Smooth muscle cell of the brain vasculature (primary cell): Measurements from ENCODE around the gene M1AP.
"Not testable (repeated sequence)": the region's sequence is repeated elsewhere in the genome, so short reads cannot be mapped to it uniquely, and the experiment has no call there.

Experiments used
- DNase-seq: peaks from one replicate; pipeline ENCODE4 v3.0.0-alpha.2; 2012; ENCODE audit warnings: low read depth, low spot score

The M1AP gene

DNA sequence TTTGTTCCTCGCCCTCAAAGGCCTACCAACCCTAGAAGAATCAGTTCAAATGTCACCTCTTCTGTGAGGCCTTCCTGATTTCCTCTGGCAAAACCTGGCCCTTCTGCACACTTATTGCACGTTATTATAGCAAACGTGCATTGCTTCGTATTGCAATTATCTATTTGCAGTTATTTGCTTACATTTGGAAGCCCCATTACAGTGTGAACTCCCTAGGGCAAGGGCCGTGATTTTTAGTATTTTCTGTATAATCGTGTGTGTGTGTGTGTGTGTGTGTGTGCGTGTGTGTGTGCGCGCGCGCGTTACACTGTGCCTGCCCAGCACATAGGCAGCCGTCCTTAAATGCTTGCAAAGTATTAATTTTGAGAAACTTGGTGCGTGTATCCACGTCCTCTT is 5.5 kb upstream of the M1AP start:
- no peak for DNase-seq

DNA sequence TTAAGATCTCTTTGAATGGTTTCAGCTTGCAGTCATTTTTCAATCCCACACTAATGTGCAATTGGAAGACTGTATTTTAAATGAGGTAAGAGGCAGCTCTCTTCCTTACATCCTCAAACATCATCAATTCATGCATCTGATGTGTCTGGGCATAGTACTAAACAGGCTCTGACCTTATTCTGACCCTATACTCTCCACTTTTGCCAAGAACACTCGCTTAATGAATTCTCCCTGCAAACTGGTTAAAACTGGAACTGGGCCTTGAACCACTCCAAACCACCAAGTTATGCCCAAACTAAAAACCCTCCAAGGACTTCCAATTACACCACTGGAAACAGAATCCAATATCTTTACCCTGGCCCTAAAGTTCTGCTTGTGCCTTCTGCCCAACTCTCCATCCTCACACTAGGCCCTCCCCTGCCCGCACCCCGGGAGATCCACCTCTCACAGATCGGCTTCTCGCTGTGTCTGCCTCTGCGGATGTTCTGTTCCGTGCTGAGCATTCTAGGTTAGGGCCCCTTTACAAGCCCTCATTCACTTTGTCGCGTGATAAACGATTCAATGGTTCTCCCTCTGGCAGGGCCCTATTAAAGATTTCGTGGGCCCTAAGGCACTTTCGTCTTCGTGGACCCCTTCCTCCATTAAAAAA is 1.2 kb downstream of the M1AP start:
- no peak for DNase-seq

DNA sequence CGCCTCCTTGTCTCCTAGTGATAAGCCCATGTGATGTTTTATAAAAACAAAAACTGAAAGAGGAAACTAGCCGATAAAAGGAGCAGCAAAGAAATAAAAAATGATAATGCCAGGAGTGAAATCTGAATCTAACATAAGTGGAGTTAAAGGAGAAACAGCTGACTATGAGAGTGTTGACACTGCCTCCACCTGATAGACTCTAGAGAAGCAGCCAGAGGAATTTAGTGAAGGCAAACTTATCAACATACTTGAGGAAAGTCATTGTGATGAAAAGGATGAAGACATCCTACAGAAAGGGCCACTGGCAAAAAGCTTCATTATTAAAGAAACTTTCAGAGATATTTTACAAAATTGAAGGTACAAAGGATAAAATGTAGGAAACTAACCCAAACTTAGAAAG is 1.9 kb downstream of the M1AP start:
- no peak for DNase-seq

DNA sequence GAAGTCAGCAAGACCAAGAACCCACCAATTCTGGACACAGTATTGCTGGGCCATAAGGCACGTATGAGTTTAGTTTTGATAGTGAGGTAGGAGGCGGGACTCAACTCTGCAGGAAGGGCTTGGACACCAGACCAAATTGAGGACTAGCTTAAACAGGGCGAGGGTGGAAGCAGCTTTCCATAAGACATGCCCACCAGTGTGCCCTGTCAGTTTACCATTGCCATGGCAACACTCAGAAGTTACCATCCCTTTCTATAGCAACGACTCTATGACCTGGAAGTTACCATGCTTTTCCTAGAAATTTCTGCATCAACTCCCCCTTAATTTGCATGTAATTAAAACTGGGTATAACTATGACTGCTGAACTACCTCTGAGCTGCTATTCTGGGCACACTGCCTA is 2.8 kb downstream of the M1AP start:
- no peak for DNase-seq

DNA sequence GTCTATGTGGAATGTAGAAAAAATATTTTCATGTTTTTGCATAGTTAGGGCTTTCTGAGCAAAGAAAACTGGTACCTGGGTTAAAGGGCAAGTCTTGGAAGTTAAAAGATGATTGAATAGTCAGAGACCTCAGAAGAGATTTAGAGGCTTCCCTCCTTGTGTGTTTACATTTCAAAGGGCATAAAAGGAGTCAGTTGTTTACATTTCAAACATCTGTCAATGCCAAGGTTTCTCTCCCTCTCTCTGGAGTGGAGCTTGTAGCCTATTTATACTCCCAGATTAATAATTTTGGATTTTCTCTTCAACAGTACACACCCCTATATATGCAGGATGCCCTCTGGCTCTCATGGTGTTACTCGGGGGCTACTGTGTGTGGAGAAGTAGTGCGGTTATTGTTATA is 8.6 kb downstream of the M1AP start:
- no peak for DNase-seq

DNA sequence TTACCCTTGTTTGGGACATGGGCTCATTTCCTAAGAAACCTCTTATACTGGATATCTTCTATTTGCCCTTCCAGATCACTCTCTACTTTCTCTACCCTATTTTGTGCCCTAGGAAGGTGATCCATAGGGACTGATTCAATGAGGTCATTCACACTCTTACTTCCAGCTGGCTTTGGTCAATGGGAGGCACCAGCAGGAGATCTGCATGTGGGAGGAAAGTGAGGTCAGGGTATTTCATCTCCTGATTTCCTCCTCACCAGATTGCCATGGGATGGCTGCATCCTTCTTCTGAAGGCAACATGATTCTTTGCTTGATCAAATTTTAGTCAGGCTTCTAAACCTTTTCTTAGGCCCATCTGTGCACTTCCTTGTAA is 15.2 kb downstream of the M1AP start:
- DNase-seq = no peak

DNA sequence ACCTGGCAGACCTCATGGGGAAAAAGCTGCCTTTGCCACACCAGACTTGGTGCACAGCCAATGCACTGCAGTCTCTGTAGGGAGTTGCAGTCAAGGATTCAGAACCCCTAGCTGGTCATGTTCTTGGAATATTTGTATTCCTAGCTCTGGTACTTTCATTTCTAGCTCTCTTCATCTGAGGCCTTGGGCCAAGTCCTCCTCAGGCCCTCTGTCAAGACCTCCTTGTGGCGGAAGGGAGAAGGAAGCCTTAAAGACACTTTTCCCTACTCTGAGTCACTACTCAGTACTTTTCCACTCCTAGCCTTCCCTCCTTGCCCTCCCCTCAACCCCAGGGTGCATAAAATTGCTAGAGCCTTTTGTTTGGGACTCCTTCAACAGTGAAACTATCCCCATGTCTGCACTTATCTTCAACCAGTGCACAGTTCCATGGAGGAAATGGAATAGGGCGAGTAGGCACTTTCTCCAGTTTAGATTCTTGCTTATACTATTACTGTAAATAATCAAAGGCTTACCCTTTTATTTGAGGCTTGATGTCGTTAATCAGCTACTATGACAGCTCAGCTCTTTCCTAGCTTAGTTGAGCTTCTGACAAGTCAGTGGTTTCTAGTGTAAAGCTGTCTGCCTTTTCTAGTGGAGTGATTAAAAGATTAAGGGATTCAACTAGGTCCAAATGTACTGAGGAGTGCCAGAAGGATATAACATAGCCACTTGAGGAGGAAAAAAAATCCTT is 15.8 kb downstream of the M1AP start:
- DNase-seq = no peak

DNA sequence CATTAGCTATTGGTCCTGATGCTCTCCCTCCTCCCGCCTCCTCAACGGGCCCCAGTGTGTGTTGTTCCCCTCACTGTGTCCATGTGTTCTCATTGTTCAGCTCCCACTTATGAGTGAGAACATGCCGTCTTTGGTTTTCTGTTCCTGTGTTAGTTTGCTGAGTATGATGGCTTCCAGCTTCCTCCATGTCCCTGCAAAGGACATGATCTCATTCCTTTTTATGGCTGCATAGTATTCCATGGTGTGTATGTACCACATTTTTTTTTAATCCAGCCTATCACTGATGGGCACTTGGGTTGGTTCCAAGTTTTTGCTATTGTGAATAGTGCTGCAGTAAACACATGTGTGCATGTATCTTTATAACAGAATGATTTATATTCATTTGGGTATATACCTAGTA is 17.7 kb downstream of the M1AP start:
- not testable (repeated sequence) for DNase-seq

DNA sequence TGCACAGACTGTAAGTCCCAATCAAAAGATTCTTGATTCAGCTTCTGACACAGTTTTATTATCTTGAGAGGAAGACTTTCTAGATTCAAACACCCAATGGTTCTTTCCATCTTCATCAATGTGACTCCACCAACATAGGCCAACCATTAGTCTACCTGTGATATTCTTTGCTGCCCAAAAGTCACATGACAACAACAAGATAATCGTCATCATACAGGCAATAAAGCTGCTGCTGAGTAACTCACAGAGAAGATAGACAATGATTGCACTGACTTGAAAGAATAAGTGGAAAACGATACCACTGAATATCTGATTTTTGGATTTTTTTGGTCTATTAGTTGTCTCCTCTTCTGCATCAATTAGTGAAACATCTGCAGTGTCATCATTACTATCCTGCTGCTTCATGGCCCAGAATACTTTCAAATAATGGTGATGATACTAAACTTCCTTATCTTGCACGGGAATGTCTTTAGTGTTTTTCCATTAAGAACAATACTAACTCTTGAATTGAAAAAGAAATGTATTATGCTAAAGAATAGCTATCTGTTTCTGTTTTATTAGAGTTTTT is 19.5 kb downstream of the M1AP start:
- DNase-seq = no peak

DNA sequence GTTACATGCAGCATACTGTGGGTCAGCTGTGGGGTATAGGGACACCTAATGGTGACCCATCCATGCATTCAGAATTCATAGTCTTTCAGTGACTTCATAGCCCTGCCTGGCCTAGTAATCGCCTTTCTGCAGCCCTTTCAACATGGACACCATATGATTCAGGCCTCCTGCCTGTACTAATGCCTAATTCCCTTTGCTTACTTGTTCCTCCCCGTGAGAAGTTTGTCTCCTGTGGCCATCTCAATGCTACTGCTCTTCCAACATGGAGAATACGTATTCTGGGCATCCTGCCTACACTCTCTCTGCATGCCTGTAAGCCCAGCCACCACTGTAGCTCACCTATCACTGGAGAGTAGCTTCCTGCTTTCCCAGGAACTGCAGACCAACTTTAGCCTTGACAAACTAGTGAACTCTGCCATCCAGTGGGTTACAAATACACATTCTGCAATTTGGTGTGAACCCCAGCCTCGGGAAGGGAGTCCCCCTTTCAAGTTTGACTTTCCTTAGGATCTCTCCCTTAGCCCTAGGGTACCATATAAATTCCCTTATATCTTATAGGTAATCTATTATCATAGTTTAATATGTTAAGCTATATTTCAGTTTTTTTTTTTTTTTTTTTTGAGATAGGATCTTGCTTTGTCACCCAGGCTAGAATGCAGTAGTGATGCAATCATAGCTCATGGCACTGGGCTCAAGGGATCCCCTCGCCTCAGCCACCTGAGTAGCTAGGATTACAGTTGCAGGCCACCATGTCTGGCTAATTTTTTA is 22.3 kb downstream of the M1AP start:
- no peak for DNase-seq

DNA sequence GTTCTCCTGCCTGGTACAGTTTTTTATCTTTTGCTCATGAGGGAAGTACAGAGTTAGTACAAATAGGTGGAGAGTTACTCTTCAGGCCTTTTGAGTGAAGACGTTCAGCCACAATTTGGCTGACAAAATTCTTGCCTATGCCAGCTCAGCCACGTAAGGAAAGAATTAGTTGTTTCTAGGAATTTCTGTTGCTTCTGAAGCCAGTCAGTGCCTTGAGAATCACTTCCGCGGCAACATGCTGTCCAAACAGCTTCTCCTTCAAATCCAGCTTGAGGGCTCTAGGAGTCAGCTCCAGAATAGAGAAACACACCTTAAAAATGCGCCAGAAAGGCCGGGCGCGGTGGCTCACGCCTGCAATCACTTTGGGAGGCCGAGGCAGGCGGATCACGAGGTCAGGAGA is 27.5 kb downstream of the M1AP start:
- DNase-seq = no peak

DNA sequence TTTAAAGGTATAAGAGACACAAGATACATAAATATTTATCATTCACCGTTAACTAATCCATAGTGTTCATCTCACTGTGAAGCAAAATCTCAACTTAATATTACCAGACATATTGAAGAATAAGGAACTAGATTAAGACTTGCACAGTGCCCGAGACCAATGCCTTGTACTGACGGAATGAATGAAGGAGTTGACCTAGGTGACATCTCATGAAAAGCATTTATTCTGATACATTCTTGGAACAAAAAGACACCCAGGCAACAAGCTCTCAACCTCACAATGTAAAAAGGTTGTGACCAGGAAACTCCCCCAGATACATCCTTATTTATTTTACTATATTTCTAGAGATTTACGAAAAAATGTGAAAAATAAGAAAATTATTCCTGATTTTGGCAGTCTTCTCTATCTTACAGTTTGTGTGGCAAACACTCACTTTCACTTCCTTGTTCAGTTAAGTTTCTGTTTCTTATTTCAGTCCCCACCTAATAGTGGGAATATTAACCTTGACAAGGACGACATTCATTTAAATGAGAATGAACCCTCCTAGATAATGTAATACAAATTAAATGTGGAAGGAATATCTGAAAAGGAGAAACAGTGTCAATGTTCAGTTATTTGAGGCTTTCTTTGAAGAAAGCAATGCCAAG is 28.4 kb downstream of the M1AP start:
- no peak for DNase-seq

DNA sequence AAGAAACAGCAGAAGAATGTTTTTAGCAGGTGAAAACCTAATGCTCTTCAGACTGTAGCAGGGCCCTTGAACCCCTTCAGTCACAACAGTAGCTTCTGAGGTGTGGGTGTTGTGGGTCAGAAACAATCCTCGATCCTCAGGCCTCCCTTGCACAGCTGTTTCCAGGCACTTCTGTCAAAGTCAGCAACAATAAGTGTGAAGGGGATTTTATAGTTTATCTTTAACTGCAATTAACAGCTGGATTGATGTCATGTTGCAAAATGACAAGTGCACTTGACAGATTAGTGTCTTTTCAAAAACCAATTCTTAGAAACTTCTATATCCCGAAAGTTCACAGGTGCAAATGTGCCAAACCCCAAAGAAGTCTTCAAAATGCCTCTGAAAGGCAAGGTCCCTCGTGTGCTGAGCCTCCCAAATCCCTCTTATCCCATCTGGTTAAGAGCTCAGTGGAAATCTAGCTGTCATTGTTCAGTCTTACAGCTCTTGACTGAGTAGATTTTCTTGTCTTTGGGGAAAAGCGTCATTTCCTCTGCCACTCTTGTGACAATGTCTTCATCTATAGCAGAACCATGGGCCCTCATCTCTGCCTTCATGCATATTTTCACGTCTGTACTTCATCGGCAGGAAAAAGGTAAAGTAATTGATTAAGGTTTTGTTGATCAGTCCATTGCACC is 29.6 kb downstream of the M1AP start:
- no peak for DNase-seq

DNA sequence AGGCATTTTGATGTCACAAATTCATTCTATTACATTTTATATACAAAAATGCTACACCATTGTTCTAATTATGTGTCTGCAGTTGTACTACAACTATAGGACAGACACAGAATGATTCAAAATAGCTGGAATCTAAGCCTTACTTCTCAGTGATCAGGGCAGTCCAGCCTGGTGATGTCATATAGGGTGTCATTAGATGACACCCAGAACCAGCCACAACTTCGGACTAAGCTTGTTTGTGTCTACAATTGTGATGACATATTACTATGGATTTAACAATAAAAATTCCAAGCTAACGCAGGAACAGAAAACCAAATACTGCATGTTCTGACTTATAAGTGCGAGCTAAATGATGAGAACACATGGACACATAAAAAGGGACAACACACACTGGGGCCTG is 31.0 kb downstream of the M1AP start:
- DNase-seq = no peak

DNA sequence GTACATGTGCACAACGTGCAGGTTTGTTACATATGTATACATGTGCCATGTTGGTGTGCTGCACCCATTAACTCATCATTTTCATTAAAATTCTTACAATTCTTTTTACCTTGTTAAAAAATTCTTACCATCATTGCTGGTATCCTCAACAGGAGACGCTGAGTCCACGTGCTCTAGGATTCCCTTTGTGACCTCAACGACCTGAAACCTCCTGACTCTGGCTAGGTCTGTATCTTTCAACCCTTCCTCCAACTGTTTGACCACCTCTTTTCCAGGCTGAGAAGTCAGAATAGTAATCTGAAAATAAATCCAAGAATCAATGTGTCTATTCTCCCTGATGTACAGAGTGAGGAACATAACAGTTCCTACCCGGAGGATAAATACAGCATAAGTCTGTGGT is 41.2 kb downstream of the M1AP start:
- no peak for DNase-seq

DNA sequence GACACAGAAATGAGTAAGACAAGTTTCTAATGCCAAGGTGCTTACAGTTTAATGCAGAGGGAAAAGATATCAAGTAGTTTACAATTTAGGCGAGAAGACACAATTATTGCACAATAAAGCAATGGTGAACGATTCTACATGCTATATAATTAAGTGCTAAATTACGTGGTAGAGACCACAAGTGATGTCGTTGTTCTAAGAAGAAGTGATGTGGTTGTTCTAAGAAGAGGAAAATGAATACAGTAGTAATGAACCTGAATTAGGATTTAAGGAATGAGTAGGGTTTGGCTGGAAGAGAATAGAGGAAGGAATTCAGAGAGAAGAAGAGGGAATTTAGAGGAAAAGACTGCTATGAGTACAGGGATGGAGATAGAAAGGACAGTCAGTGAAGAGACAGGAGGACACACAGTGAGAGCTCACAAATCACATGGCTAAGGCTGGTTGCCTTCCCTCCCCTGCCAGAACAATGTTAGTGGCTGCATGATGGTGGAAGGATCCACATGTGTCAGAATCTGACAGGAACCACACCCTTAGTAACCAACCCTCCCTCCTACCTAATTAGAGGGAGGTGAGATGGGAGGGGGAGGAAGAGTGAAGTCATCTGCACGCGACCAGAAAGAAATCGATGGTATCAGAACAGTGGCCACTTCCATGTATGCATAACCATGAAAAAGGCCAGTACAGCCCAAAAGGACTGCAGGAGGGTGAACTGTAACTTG is 44.7 kb downstream of the M1AP start:
- DNase-seq = no peak

DNA sequence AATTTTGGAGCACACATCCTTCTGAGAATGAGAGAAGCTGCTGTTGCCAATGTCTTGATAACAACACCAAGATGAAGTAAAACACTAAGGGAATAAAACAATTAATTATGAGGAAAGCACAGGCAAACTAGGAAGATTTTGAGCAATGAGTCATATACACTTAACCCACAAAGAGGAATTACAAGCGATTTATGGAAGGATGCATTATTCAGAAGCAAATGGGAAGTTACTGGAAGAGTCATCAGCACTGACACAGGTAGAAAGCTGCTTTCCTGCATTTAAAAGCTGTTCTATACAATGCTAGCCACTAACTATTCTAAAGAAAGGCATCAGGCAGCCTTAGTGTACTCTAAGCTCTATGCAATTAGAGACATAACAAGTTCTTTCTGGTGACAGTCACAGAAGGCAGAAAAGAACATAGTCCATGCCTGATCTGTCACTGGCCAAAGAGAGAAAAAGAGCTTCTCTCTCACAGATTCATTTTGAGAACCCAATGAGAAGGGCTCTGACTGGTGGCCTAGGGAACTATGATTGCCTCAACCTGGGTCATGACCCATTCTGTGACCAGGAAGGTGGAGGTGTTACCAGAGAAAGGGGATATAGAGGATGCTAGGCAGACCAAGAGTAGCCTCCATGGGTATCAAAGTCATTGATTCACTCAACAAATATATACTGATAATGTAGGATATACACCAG is 45.4 kb downstream of the M1AP start:
- no peak for DNase-seq

DNA sequence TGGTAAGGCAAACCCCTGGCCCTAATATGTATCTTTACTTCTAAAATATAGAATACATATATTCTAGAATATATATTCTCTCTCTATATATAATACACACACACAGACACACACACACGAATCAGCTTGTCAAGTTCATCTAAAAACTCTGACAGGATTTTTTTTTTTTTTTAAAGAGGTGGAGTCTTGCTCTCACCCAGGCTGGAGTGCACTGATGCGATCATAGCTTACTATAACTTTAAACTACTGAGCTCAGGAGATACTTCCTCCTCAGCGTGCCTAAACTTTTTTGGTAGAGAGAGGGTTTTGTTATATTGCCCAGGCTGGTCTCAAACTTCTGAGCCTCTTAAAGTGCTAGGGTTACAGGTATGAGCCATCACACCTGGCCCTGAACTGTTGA is 48.5 kb downstream of the M1AP start:
- DNase-seq = no peak

DNA sequence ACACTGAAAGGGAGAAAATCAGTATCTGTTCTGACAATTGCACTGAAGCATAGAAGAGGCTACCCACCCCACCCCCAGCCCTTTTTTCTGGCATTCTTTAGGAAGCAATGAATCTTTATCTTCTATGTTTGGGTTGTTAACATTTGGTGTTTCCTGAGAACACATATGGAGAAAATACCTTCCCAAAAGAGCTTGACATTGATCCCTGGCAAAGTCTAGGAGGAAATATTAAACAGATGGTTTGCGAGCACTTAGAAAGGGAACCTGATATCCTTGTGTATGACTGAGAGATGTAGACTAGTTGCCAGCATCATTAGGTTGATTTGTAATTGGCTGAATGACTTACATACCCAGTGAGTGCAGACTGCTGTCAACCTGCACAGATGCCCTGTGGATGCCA is 50.7 kb downstream of the M1AP start:
- no peak for DNase-seq

DNA sequence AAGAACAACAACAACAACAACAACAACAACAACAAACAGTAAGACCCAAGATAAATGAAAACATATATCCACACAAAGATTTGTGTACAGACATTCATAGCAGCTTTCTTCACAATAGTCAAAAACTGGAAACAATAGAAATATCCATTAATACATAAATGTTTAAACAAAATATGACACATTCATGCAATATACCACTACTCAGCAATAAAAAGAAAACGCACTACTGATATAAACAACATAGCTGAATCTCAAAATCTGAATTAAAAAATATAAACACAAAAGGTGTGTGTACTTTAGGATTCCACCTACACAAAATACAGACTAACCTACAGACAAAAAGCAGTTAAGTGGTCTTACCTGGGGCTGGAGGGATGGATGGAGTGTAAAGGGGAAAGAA is 51.5 kb downstream of the M1AP start:
- DNase-seq = no peak
